Fibroblast of mammary gland (primary cell): ENCODE measurements around the gene CSGALNACT2.

Source experiments
- DNase-seq: peaks from one replicate; pipeline ENCODE4 v3.0.0-alpha.2; 2010; ENCODE audit warnings: low read depth
- H3K4me3 ChIP-seq: 2 replicates; pipeline ENCODE4 v1.5.1; 2011; ENCODE audit warnings: low read depth, mild to moderate bottlenecking, low read length, moderate library complexity; ENCODE audit not compliant: control insufficient read depth
- CTCF ChIP-seq: conservative IDR thresholded peaks from 2 replicates; pipeline ENCODE4 v1.5.1; 2011; ENCODE audit warnings: low read depth, low read length, inconsistent platforms; ENCODE audit not compliant: control insufficient read depth, insufficient read depth

CSGALNACT2 gene

GRCh38 chr10:43211431-43212042 lies 73.3 kb downstream of the CSGALNACT2 start:
- DNase-seq = no peak
- H3K4me3 ChIP-seq = no peak overlapping the region
- no peak for TF ChIP-seq CTCF

GRCh38 chr10:43212043-43212721 lies 73.9 kb downstream of the CSGALNACT2 start:
- DNase-seq = no peak
- no peak overlapping the region for H3K4me3 ChIP-seq
- TF ChIP-seq CTCF = no peak

GRCh38 chr10:43214071-43214955 lies 76.1 kb downstream of the CSGALNACT2 start:
- TF ChIP-seq CTCF = no peak
- H3K4me3 ChIP-seq = no peak overlapping the region
- DNase-seq = no peak

- H3K4me3 ChIP-seq = no peak overlapping the region
- DNase-seq = no peak
- no peak for TF ChIP-seq CTCF
Measured at GRCh38 chr10:43214956-43215561, 76.8 kb downstream of the CSGALNACT2 start.

- TF ChIP-seq CTCF = no peak
- no peak overlapping the region for H3K4me3 ChIP-seq
- no peak for DNase-seq
Measured at GRCh38 chr10:43215758-43216455, 77.7 kb downstream of the CSGALNACT2 start.
